Esophagus muscularis mucosa (tissue), 4 donors: ENCODE results near the gene FAM3C. TPM values are rescaled to one million over a fixed set of nuclear protein-coding genes. Genes with fewer than 3 reads are reported as not detected.

Experiments
- DNase-seq: peaks from one replicate; pipeline ENCODE4 v3.0.0-alpha.2; 2017; ENCODE audit errors: extremely low spot score
- H3K27ac ChIP-seq, 4 donors: fragments of 200-600 bp; sonication (generic); replicated peaks in 1 of 4; 1 replicate in 3 of 4; 2 replicates in 1 of 4; pipeline ENCODE4 v1.5.1; 2016 to 2019; ENCODE audit warnings: mild to moderate bottlenecking in 1 of 4
- H3K27me3 ChIP-seq, 4 donors: fragments of 200-600 bp; sonication (generic); one replicate each; pipeline versions ENCODE4 v1.5.1 to v1.6.0; 2016 to 2019
- H3K36me3 ChIP-seq, 4 donors: fragments of 200-600 bp; sonication (generic); one replicate each; pipeline ENCODE4 v1.5.1; 2016 to 2019
- H3K4me1 ChIP-seq, 4 donors: fragments of 200-600 bp; sonication (generic); one replicate each; pipeline ENCODE4 v1.5.1; 2016 to 2019
- H3K4me3 ChIP-seq, 4 donors: fragments of 200-600 bp; sonication (generic); 1 replicate in 2 of 4; 2 replicates in 2 of 4; pipeline ENCODE4 v1.5.1; 2016 to 2019; ENCODE audit warnings: mild to moderate bottlenecking in 4 of 4, moderate library complexity in 1 of 4
- H3K9me3 ChIP-seq, 4 donors: fragments of 200-600 bp; sonication (generic); 1 replicate in 3 of 4; 2 replicates in 1 of 4; pipeline ENCODE4 v1.5.1; 2016 to 2019
- CTCF ChIP-seq, 3 experiments: fragments of 200-600 bp in 2 of 3; fragments of 450-650 bp in 1 of 3; sonication (generic) in 2 of 3; IDR thresholded peaks; one replicate each; pipeline ENCODE4 v1.5.1; 2017 to 2019; ENCODE audit warnings: antibody characterized with exemption in 3 of 3, mild to moderate bottlenecking in 2 of 3, moderate library complexity in 1 of 3
- EP300 ChIP-seq: sonication (generic); formaldehyde crosslinking; IDR thresholded peaks from one replicate; pipeline ENCODE4 v1.6.1; 2017; ENCODE audit warnings: antibody characterized with exemption
- POLR2A ChIP-seq: fragments of 450-650 bp; IDR thresholded peaks from one replicate; pipeline ENCODE4 v1.6.1; 2017; ENCODE audit warnings: antibody characterized with exemption, moderate library complexity, mild to moderate bottlenecking, low read depth
- POLR2AphosphoS5 ChIP-seq, 2 donors: sonication (generic); formaldehyde crosslinking; IDR thresholded peaks; one replicate each; pipeline ENCODE4 v1.6.1; 2017; ENCODE audit warnings: antibody characterized with exemption in 2 of 2
- WGBS: methylation state at CpG from one replicate; pipeline ENCODE4 v1.1.5; 2018; 5-methylcytosine and 5-hydroxymethylcytosine counted together
- intact Hi-C: fragments of 100-400 bp; cut with DNase I; formaldehyde crosslinking; loops from one replicate; pipeline ENCODE4 v1.15.1; 2023
- total RNA-seq, 4 donors: library from RNA; depleted of rRNA; stranded (reverse); fragments of >200 nt; gene quantifications; one replicate each; pipeline versions ENCODE4 v1.1.0 to v1.2.1, GENCODE V29; 2016

Gene FAM3C
- total RNA-seq, 4 donors from 2014 or later: 26.6 to 41.9 (median 30.7) TPM

GRCh38 chr7:121410829-121411596 is 14.9 kb upstream of the FAM3C start:
- no peaks in the 10 kb centered on the region for H3K27me3 ChIP-seq
- no peak overlapping the region for H3K4me3 ChIP-seq
- no peaks in the 10 kb centered on the region for H3K4me1 ChIP-seq
- TF ChIP-seq CTCF (IDR thresholded peaks at IDR 0.05): no peak
- TF ChIP-seq POLR2AphosphoS5 (IDR thresholded peaks at IDR 0.05): no peak
- TF ChIP-seq POLR2A: no peak
- no peak for TF ChIP-seq EP300
- DNase-seq: no peak
- no peak overlapping the region for H3K27ac ChIP-seq
- intact Hi-C loops: no loop called here
- WGBS: 82% methylated on average over 2 of the region's 2 CpGs
- H3K36me3 ChIP-seq: no peaks in the 10 kb centered on the region
- no peaks in the 10 kb centered on the region for H3K9me3 ChIP-seq

- H3K36me3 ChIP-seq: no peaks in the 10 kb centered on the region
- intact Hi-C loops: no loop called here
- H3K4me1 ChIP-seq: no peaks in the 10 kb centered on the region
- H3K9me3 ChIP-seq: no peaks in the 10 kb centered on the region
- H3K27ac ChIP-seq: no peak overlapping the region
- DNase-seq: no peak
- H3K27me3 ChIP-seq: no peaks in the 10 kb centered on the region
- 80% methylated on average over 2 of the region's 2 CpGs for WGBS
- no peak overlapping the region for H3K4me3 ChIP-seq
- TF ChIP-seq EP300 (no peak), POLR2A (no peak), POLR2AphosphoS5 (IDR thresholded peaks at IDR 0.05) (no peak), CTCF (IDR thresholded peaks at IDR 0.05) (no peak)
These were observed 10.8 kb upstream of the FAM3C start for GRCh38 chr7:121406944-121407343.

GRCh38 chr7:121406461-121406860 is 10.4 kb upstream of the FAM3C start:
- Histone ChIP-seq H3K4me3 (no peak overlapping the region), H3K9me3 (no peaks in the 10 kb centered on the region), H3K4me1 (no peaks in the 10 kb centered on the region), H3K27me3 (no peaks in the 10 kb centered on the region), H3K27ac (no peak overlapping the region), H3K36me3 (no peaks in the 10 kb centered on the region)
- TF ChIP-seq POLR2A (no peak), POLR2AphosphoS5 (IDR thresholded peaks at IDR 0.05) (no peak), CTCF (IDR thresholded peaks at IDR 0.05) (no peak), EP300 (no peak)
- no peak for DNase-seq
- WGBS: 94% methylated on average over 5 of the region's 5 CpGs
- intact Hi-C loops: no loop called here

GRCh38 chr7:121404348-121404747 is 8.2 kb upstream of the FAM3C start:
- no peaks in the 10 kb centered on the region for H3K9me3 ChIP-seq
- intact Hi-C loops: no loop called here
- TF ChIP-seq CTCF (IDR thresholded peaks at IDR 0.05) (no peak), POLR2A (no peak), EP300 (no peak), POLR2AphosphoS5 (IDR thresholded peaks at IDR 0.05) (no peak)
- 89% methylated on average over 2 of the region's 2 CpGs for WGBS
- H3K4me1 ChIP-seq: no peaks in the 10 kb centered on the region
- no peak for DNase-seq
- H3K4me3 ChIP-seq: no peak overlapping the region
- no peak overlapping the region for H3K27ac ChIP-seq
- H3K27me3 ChIP-seq: no peaks in the 10 kb centered on the region
- H3K36me3 ChIP-seq: no peaks in the 10 kb centered on the region

GRCh38 chr7:121402701-121403100 is 6.6 kb upstream of the FAM3C start:
- intact Hi-C loops: no loop called here
- WGBS: 44% methylated on average over 1 of the region's 1 CpG
- H3K36me3 ChIP-seq: no peaks in the 10 kb centered on the region
- H3K9me3 ChIP-seq: no peaks in the 10 kb centered on the region
- DNase-seq: no peak
- H3K4me1 ChIP-seq: no peaks in the 10 kb centered on the region
- H3K4me3 ChIP-seq: no peak overlapping the region
- H3K27ac ChIP-seq: no peak overlapping the region
- TF ChIP-seq EP300: no peak
- no peak for TF ChIP-seq POLR2A
- no peak for TF ChIP-seq POLR2AphosphoS5 (IDR thresholded peaks at IDR 0.05)
- no peak for TF ChIP-seq CTCF (IDR thresholded peaks at IDR 0.05)
- no peaks in the 10 kb centered on the region for H3K27me3 ChIP-seq
